ENCODE measurements around the gene BCAP31. TPM values are rescaled to one million over a fixed set of nuclear protein-coding genes. Genes with fewer than 3 reads are reported as not detected.

Gene BCAP31
- polyA plus RNA-seq, 12 donors = 66.3 to 89.7 (median 73.6) TPM; not detected in 1

GRCh38 chrX:153657161-153657560, 67.0 kb downstream of the BCAP31 start:
- DNase-seq = no peak

DNA sequence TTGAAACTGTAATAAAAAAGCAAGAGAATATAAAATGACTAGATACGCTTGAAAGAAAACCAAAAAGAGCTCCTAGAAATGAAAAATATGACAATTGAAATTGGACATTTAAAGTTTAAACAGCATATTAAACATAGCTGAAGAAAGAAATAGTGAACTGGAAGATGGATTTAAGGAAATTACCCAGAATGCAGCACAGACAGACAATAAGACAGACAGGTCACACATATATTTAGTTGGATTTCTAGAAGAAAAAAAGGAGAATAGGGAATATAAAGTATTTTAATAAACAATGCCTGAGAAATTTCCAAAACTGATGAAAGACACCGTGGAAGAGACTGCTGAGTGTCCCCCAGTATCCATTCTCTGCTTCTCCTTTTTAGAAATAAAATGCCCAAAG, 70.6 kb downstream of the BCAP31 start:
- DNase-seq = no peak

GRCh38 chrX:153651540-153652079, 72.6 kb downstream of the BCAP31 start:
- no peak for DNase-seq

GRCh38 chrX:153650959-153651358, 73.2 kb downstream of the BCAP31 start:
- DNase-seq = no peak

Other genes starting within 250 kb of the BCAP31 start
- 100 to 1,000 TPM in 8 of 12 donors, 10 to 100 TPM in 4; 82.7 to 192 (median 118) TPM for gene BGN, start 229.4 kb downstream of the BCAP31 start, polyA plus RNA-seq (ENCODE audit: insufficient read length in 12 of 12)
- gene ATP2B3, start 206.7 kb downstream of the BCAP31 start, polyA plus RNA-seq (ENCODE audit: insufficient read length in 12 of 12) = under 1 TPM in 10 of 12 donors, not detected in 2; 0.12 to 0.89 (median 0.52) TPM
- gene CCNQ, start 125.2 kb downstream of the BCAP31 start, polyA plus RNA-seq (ENCODE audit: insufficient read length in 12 of 12) = 10 to 100 TPM in 10 of 12 donors, not detected in 2; 10.7 to 15.3 (median 11.6) TPM
- gene DUSP9, start 77.2 kb downstream of the BCAP31 start, polyA plus RNA-seq (ENCODE audit: insufficient read length in 12 of 12) = under 1 TPM in 10 of 12 donors, not detected in 2; 0.22 to 0.89 (median 0.33) TPM
- 10 to 100 TPM in 2 of 12 donors, 1 to 10 TPM in 9, not detected in 1; 1.5 to 20.9 (median 4.4) TPM for gene PNCK, start 50.6 kb downstream of the BCAP31 start, polyA plus RNA-seq (ENCODE audit: insufficient read length in 12 of 12)
- 10 to 100 TPM in 11 of 12 donors, not detected in 1; 24.6 to 44.9 (median 28.9) TPM for gene SLC6A8, start 36.5 kb downstream of the BCAP31 start, polyA plus RNA-seq (ENCODE audit: insufficient read length in 12 of 12)
- 10 to 100 TPM in 2 of 12 donors, 1 to 10 TPM in 9, not detected in 1; 5.7 to 14.0 (median 8.6) TPM for gene ABCD1, start 469 bp upstream of the BCAP31 start, polyA plus RNA-seq (ENCODE audit: insufficient read length in 12 of 12)
- gene PLXNB3, start 39.9 kb upstream of the BCAP31 start, polyA plus RNA-seq (ENCODE audit: insufficient read length in 12 of 12) = 10 to 100 TPM in 2 of 12 donors, 1 to 10 TPM in 9, not detected in 1; 2.0 to 10.9 (median 3.1) TPM
- 100 to 1,000 TPM in 11 of 12 donors, not detected in 1; 109 to 276 (median 201) TPM for gene SRPK3, start 56.7 kb upstream of the BCAP31 start, polyA plus RNA-seq (ENCODE audit: insufficient read length in 12 of 12)
- 10 to 100 TPM in 11 of 12 donors, not detected in 1; 37.1 to 73.0 (median 39.8) TPM for gene IDH3G, start 70.0 kb upstream of the BCAP31 start, polyA plus RNA-seq (ENCODE audit: insufficient read length in 12 of 12)
- 100 to 1,000 TPM in 9 of 12 donors, 10 to 100 TPM in 2, not detected in 1; 94.6 to 175 (median 108) TPM for gene SSR4, start 70.3 kb upstream of the BCAP31 start, polyA plus RNA-seq (ENCODE audit: insufficient read length in 12 of 12)
- gene PDZD4, start 106.2 kb upstream of the BCAP31 start, polyA plus RNA-seq (ENCODE audit: insufficient read length in 12 of 12) = 1 to 10 TPM in 11 of 12 donors, not detected in 1; 2.7 to 9.6 (median 2.8) TPM
- gene L1CAM, start 161.8 kb upstream of the BCAP31 start, polyA plus RNA-seq (ENCODE audit: insufficient read length in 12 of 12) = 10 to 100 TPM in 2 of 12 donors, 1 to 10 TPM in 9, not detected in 1; 1.7 to 11.7 (median 2.8) TPM
- 1 to 10 TPM in 1 of 12 donors, under 1 TPM in 9, not detected in 2; 0.33 to 1.3 (median 0.63) TPM for gene AVPR2, start 180.3 kb upstream of the BCAP31 start, polyA plus RNA-seq (ENCODE audit: insufficient read length in 12 of 12)
- 10 to 100 TPM in 11 of 12 donors, not detected in 1; 13.9 to 84.8 (median 18.2) TPM for gene ARHGAP4, start 201.9 kb upstream of the BCAP31 start, polyA plus RNA-seq (ENCODE audit: insufficient read length in 12 of 12)
- 10 to 100 TPM in 11 of 12 donors, not detected in 1; 42.6 to 72.0 (median 57.7) TPM for gene NAA10, start 210.7 kb upstream of the BCAP31 start, polyA plus RNA-seq (ENCODE audit: insufficient read length in 12 of 12)
- 10 to 100 TPM in 1 of 12 donors, 1 to 10 TPM in 10, not detected in 1; 1.4 to 26.0 (median 2.3) TPM for gene RENBP, start 220.3 kb upstream of the BCAP31 start, polyA plus RNA-seq (ENCODE audit: insufficient read length in 12 of 12)
- 100 to 1,000 TPM in 1 of 12 donors, 10 to 100 TPM in 11; 24.3 to 129 (median 31.2) TPM for gene HCFC1, start 247.4 kb upstream of the BCAP31 start, polyA plus RNA-seq (ENCODE audit: insufficient read length in 12 of 12)
- 1 to 10 TPM in 10 of 12 donors, not detected in 2; 2.7 to 7.0 (median 4.8) TPM for gene TMEM187, start 248.4 kb upstream of the BCAP31 start, polyA plus RNA-seq (ENCODE audit: insufficient read length in 12 of 12)